H1 (cell line): ENCODE results near the gene RNASE7. TPM values are rescaled to one million over a fixed set of nuclear protein-coding genes. Genes with fewer than 3 reads are reported as not detected.

Experiments used
- ASH2L ChIP-seq: fragments of 200-600, 300-600 bp; sonication (generic); IDR thresholded peaks from one replicate; pipeline ENCODE4 v1.7.1; 2017; ENCODE audit warnings: low read length
- JUN ChIP-seq: IDR thresholded peaks from 2 replicates; pipeline ENCODE4 v1.6.1; 2011; ENCODE audit warnings: low read depth, mild to moderate bottlenecking, improper control_type of control experiment, low read length
- KDM4A ChIP-seq: IDR thresholded peaks from one replicate; pipeline ENCODE4 v1.7.1; 2012; ENCODE audit warnings: low read depth, mild to moderate bottlenecking, moderate library complexity, low read length, inconsistent platforms; ENCODE audit not compliant: severe bottlenecking
- RAD21 ChIP-seq, 2 experiments: IDR thresholded peaks in 1 of 2; conservative IDR thresholded peaks in 1 of 2; 2 replicates each; pipeline ENCODE4 v1.6.1; 2011; ENCODE audit warnings: low read depth in 2 of 2, low read length in 2 of 2, improper control_type of control experiment in 1 of 2, inconsistent platforms in 1 of 2, mild to moderate bottlenecking in 1 of 2, moderate library complexity in 1 of 2
- polyA plus RNA-seq, 7 experiments: library from polyadenylated mRNA; depleted of rRNA in 3 of 7; stranded (reverse) in 5 of 7; unstranded in 2 of 7; fragments of >200 nt in 5 of 7; fragments of 200-250 nt in 2 of 7; gene quantifications; 1 replicate in 5 of 7; 2 replicates in 1 of 7; 4 replicates in 1 of 7; pipeline versions ENCODE4 v1.2.1 to v1.2.3, GENCODE V29; 2011 to 2013; ENCODE audit warnings: missing spikeins in 2 of 7, mixed read lengths in 2 of 7
- total RNA-seq: library from RNA; stranded (reverse); fragmentation: NEBNext Ultra II Directional; extraction: Animal tissue kit (Norgen Biotek cat#: 25700); gene quantifications from 2 replicates; pipeline ENCODE4 v1.2.1, GENCODE V29; 2021
- TF ChIP-seq, protein P1 (sequence below), 3 experiments: IDR thresholded peaks; 1 replicate in 2 of 3; 2 replicates in 1 of 3; pipeline versions ENCODE4 v1.5.1 to v1.6.1; 2011; ENCODE audit warnings: low read length in 3 of 3, mild to moderate bottlenecking in 3 of 3, inconsistent platforms in 2 of 3, low read depth in 1 of 3, moderate library complexity in 1 of 3; ENCODE audit not compliant: insufficient read depth in 1 of 3; ENCODE audit errors: control extremely low read depth in 1 of 3
- TF ChIP-seq, protein P2 (sequence below): IDR thresholded peaks from 2 replicates; pipeline ENCODE4 v1.6.1; 2012; ENCODE audit warnings: inconsistent platforms

The RNASE7 gene
- total and polyA plus RNA-seq, 2 of the 8 experiments (the other 6 are each of a cell fraction or from before 2014, with no cell fraction given) = not detected

DNA sequence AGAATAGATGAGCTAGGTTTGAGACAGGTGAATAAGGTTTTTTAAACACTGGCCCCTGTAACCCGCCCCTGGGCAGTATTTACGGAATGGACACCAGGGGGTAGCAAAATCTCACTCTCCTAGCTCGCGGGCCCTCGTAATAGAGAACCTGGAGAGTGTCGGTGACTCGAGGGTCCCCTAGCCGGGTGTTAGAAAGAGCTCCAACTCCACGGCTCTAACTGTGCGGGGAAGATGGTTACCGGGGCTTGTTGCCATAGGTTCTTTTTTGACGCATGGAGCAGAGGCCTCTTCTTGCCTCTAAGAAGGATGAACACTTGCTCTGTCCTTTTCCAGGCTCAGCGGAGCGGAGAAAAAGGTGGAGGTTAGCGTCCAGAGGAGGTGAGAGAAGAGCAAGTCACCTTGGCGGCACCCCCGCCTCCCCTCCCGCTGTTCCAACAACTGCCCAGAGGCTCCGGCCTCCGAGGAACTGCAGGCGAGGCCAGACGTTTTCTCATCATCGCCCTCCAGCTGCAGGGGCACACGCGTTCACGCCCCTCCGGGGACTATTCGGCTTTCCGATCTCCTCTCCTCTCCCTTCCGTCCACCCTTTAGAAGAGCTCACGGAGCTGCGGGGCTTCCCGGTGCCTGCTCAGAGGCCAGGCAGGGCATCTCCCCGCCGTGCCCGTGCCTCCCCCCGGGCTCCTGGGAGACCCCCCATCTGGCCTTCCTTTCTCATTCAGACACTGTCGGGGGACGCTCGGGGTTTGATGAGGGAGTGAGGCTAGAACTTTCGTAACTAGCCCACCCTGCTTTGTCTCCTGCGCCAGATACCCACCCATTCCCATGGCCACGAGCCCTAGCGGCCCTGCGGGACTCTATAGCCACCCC, 26.6 kb downstream of the RNASE7 start (continued):
- TF ChIP-seq, protein P1, sequence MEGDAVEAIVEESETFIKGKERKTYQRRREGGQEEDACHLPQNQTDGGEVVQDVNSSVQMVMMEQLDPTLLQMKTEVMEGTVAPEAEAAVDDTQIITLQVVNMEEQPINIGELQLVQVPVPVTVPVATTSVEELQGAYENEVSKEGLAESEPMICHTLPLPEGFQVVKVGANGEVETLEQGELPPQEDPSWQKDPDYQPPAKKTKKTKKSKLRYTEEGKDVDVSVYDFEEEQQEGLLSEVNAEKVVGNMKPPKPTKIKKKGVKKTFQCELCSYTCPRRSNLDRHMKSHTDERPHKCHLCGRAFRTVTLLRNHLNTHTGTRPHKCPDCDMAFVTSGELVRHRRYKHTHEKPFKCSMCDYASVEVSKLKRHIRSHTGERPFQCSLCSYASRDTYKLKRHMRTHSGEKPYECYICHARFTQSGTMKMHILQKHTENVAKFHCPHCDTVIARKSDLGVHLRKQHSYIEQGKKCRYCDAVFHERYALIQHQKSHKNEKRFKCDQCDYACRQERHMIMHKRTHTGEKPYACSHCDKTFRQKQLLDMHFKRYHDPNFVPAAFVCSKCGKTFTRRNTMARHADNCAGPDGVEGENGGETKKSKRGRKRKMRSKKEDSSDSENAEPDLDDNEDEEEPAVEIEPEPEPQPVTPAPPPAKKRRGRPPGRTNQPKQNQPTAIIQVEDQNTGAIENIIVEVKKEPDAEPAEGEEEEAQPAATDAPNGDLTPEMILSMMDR (IDR thresholded peaks at IDR 0.05; ENCODE audit: control extremely low read depth in 1 of 3, insufficient read depth in 1 of 3, low read depth in 1 of 3, low read length in 3 of 3) = peak; percentile 36 to 66 (median 52)
- TF ChIP-seq JUN (no peak), KDM4A (peak; percentile 54), RAD21 (IDR thresholded peaks at IDR 0.05 in 1 of 2, conservative IDR thresholded peaks at IDR 0.05 in 1 of 2; ENCODE audit: low read depth in 2 of 2, low read length in 2 of 2) (peak; percentile 52 to 72), ASH2L (peak; percentile 23)
- TF ChIP-seq, protein P2, sequence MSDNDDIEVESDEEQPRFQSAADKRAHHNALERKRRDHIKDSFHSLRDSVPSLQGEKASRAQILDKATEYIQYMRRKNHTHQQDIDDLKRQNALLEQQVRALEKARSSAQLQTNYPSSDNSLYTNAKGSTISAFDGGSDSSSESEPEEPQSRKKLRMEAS = peak; percentile 10; the same call in 1 of the 2 replicates
